Naive thymus-derived CD4-positive, alpha-beta T cell (primary cell): ENCODE measurements around the gene NLRP12. TPM values are rescaled to one million over a fixed set of nuclear protein-coding genes. Genes with fewer than 3 reads are reported as not detected.

Experiments
- ATAC-seq: fragments of 150-1000 bp; cut with Tn5 transposase; 2 replicates; pipeline ENCODE4 v1.10.0; 2021; ENCODE audit warnings: mild to moderate bottlenecking, moderate library complexity
- CTCF ChIA-PET: fragments of 350-600 bp; sonication (Branson Sonifier 250); formaldehyde crosslinking; loops from one replicate; lab custom pipeline; 2021; ENCODE audit warnings: antibody characterized with exemption; lab: Charles Lee
- POLR2A ChIA-PET: fragments of 350-600 bp; sonication (Branson Sonifier 250); formaldehyde crosslinking; loops from one replicate; lab custom pipeline; 2021; ENCODE audit warnings: antibody characterized with exemption, inconsistent platforms; lab: Charles Lee
- DNase-seq, 9 donors: peaks; one replicate each; pipeline versions ENCODE4 v3.0.0 to v3.0.0-alpha.2; 2020 to 2022; ENCODE audit warnings: mixed read lengths in 1 of 9
- H3K27ac ChIP-seq: one replicate; pipeline ENCODE4 v1.7.0; 2013; ENCODE audit warnings: mild to moderate bottlenecking, low read depth, low read length, moderate library complexity
- H3K27me3 ChIP-seq, 2 donors: one replicate each; pipeline ENCODE4 v1.7.0; 2013; ENCODE audit warnings: low read length in 2 of 2, mild to moderate bottlenecking in 2 of 2, moderate library complexity in 2 of 2; ENCODE audit not compliant: control insufficient read depth in 2 of 2, insufficient read depth in 2 of 2
- H3K36me3 ChIP-seq, 3 experiments: 1 replicate in 2 of 3; 2 replicates in 1 of 3; pipeline ENCODE4 v1.7.0; 2013; ENCODE audit warnings: low read length in 3 of 3, mild to moderate bottlenecking in 3 of 3, moderate library complexity in 1 of 3; ENCODE audit not compliant: insufficient read depth in 3 of 3, control insufficient read depth in 2 of 3
- H3K4me1 ChIP-seq, 2 donors: one replicate each; pipeline ENCODE4 v1.7.0; 2013; ENCODE audit warnings: low read length in 2 of 2, mild to moderate bottlenecking in 2 of 2, moderate library complexity in 1 of 2; ENCODE audit not compliant: control insufficient read depth in 2 of 2, insufficient read depth in 2 of 2
- H3K4me3 ChIP-seq: 2 replicates; pipeline ENCODE4 v1.7.0; 2013; ENCODE audit warnings: mild to moderate bottlenecking, low read length
- H3K9me3 ChIP-seq, 3 experiments: 1 replicate in 2 of 3; 2 replicates in 1 of 3; pipeline ENCODE4 v1.7.0; 2013; ENCODE audit warnings: low read length in 3 of 3; ENCODE audit not compliant: control insufficient read depth in 2 of 3
- H3K27ac Mint-ChIP-seq, 9 donors: one replicate each; pipeline ENCODE4 v1.8.0; 2020 to 2022; ENCODE audit warnings: mixed read lengths in 9 of 9, mild to moderate bottlenecking in 8 of 9, moderate library complexity in 5 of 9, inconsistent platforms in 2 of 9
- H3K27me3 Mint-ChIP-seq, 5 donors: one replicate each; pipeline ENCODE4 v1.8.0; 2021 to 2022; ENCODE audit warnings: mixed read lengths in 5 of 5, mild to moderate bottlenecking in 1 of 5
- H3K36me3 Mint-ChIP-seq, 5 donors: one replicate each; pipeline ENCODE4 v1.8.0; 2020 to 2022; ENCODE audit warnings: mixed read lengths in 5 of 5, mild to moderate bottlenecking in 3 of 5, inconsistent platforms in 1 of 5
- H3K4me1 Mint-ChIP-seq, 7 donors: one replicate each; pipeline ENCODE4 v1.8.0; 2020 to 2022; ENCODE audit warnings: mixed read lengths in 7 of 7, mild to moderate bottlenecking in 3 of 7, inconsistent platforms in 1 of 7
- H3K4me3 Mint-ChIP-seq, 10 donors: one replicate each; pipeline ENCODE4 v1.8.0; 2020 to 2022; ENCODE audit warnings: mild to moderate bottlenecking in 10 of 10, mixed read lengths in 10 of 10, moderate library complexity in 6 of 10, inconsistent platforms in 2 of 10
- H3K9me3 Mint-ChIP-seq, 11 donors: one replicate each; pipeline ENCODE4 v1.8.0; 2020 to 2022; ENCODE audit warnings: mixed read lengths in 11 of 11, mild to moderate bottlenecking in 4 of 11, inconsistent platforms in 1 of 11, moderate library complexity in 1 of 11
- intact Hi-C, 2 donors: fragments of 100-400 bp; cut with micrococcal nuclease; formaldehyde crosslinking; loops; one replicate each; pipeline ENCODE4 v1.15.1; 2023
- polyA plus RNA-seq, 2 donors: library from polyadenylated mRNA; unstranded; fragments of 300-500 nt; fragmentation: Illumina TruSeq; gene quantifications; one replicate each; pipeline ENCODE4 v1.2.3, GENCODE V29; 2021
- total RNA-seq, 6 experiments: library from RNA in 5 of 6; stranded (reverse) in 5 of 6; gene quantifications; 1 replicate in 5 of 6; 2 replicates in 1 of 6; pipeline ENCODE4 v1.2.3 and lab custom pipeline; 2021 to 2026

Gene NLRP12
- total and polyA plus RNA-seq, 7 experiments from 2014 or later, result 0.14 to 16.1 (median 1.8) TPM; not detected in 4

GRCh38 chr19:53865918-53866864, 42.1 kb upstream of the NLRP12 start:
- ATAC-seq (peak; percentile 10), DNase-seq (peak in 8 of 9 donors; percentile 49 to 78 (median 58))
- ChIA-PET CTCF (interaction anchor here (1.0 to 2.5 kb wide), 5 partner anchors 10 to 19 kb away, joined by 3 to 14 read pairs (median 3); partner anchors contain the start of gene PRKCG), POLR2A (interaction anchor here (1.0 to 4.3 kb wide), 5 partner anchors 9 to 249 kb away, joined by 3 to 66 read pairs (median 7); partner anchors contain the start of gene PRKCG)
- intact Hi-C loops, result loop anchor here (1.0 to 10.0 kb wide), 10 partner anchors 24 to 1791 kb away; partner anchors contain the start of genes LENG8 (in 2 of the 2), NDUFA3 (in 1 of the 2), PRPF31 (in 1 of the 2) and RPL28 (in 1 of the 2)
- H3K27me3 ChIP-seq, result no peaks in the 10 kb centered on the region
- peak overlapping the region; percentile 73 for H3K4me3 ChIP-seq
- H3K9me3 ChIP-seq, result no peaks in the 10 kb centered on the region
- Mint-ChIP-seq H3K27me3 (peaks cover 0 to 5% (median 0%) of the 10 kb centered on the region in 5 donors), H3K9me3 (peaks cover 0 to 5% (median 0%) of the 10 kb centered on the region in 11 donors), H3K36me3 (peaks cover 0 to 10% (median under 1%) of the 10 kb centered on the region in 5 donors), H3K4me1 (peaks cover 8 to 39% (median 24%) of the 10 kb centered on the region in 7 donors), H3K27ac (peak overlapping the region; percentile 97 to 100 (median 99)), H3K4me3 (peak overlapping the region; percentile 92 to 100 (median 97))
- H3K36me3 ChIP-seq, result peaks cover 0 to 9% (median 0%) of the 10 kb centered on the region in 3 experiments
- peaks cover 17 to 20% of the 10 kb centered on the region in 2 donors for H3K4me1 ChIP-seq
- peak overlapping the region; percentile 99 for H3K27ac ChIP-seq

GRCh38 chr19:53865523-53865917, 41.4 kb upstream of the NLRP12 start:
- H3K4me3 Mint-ChIP-seq, result peak overlapping the region; percentile 54 to 100 (median 95)
- no peak for DNase-seq
- ATAC-seq, result no peak

GRCh38 chr19:53864308-53864836, 40.3 kb upstream of the NLRP12 start:
- Histone ChIP-seq H3K27ac (no peak overlapping the region), H3K4me3 (no peak overlapping the region), H3K27me3 (no peaks in the 10 kb centered on the region), H3K9me3 (no peaks in the 10 kb centered on the region), H3K4me1 (peaks cover 13 to 17% of the 10 kb centered on the region in 2 donors), H3K36me3 (peaks cover 0 to 9% (median 0%) of the 10 kb centered on the region in 3 experiments)
- Mint-ChIP-seq H3K27me3 (peaks cover 0 to 5% (median 0%) of the 10 kb centered on the region in 5 donors), H3K4me1 (peaks cover 0 to 27% (median 15%) of the 10 kb centered on the region in 7 donors), H3K4me3 (no peak overlapping the region), H3K9me3 (peaks cover 0 to 5% (median 0%) of the 10 kb centered on the region in 11 donors), H3K36me3 (peaks cover 0 to 4% (median 0%) of the 10 kb centered on the region in 5 donors), H3K27ac (peak overlapping the region in 5 of 9 donors; percentile 14 to 81 (median 28))
- ATAC-seq, result no peak
- POLR2A ChIA-PET, result no interaction called here
- intact Hi-C loops, result loop anchor here in 1 of 2 donors (10.0 kb wide), 1 partner anchor 510 kb away; no protein-coding TSS in a partner anchor
- CTCF ChIA-PET, result no interaction called here
- DNase-seq, result no peak

More at GRCh38 chr19:53865523-53865917, 41.4 kb upstream of the NLRP12 start:
- Mint-ChIP-seq H3K27me3 (peaks cover 0 to 5% (median 0%) of the 10 kb centered on the region in 5 donors), H3K36me3 (peaks cover 0 to 6% (median 0%) of the 10 kb centered on the region in 5 donors), H3K27ac (peak overlapping the region; percentile 97 to 100 (median 99)), H3K9me3 (peaks cover 0 to 5% (median 0%) of the 10 kb centered on the region in 11 donors), H3K4me1 (peaks cover 1 to 32% (median 17%) of the 10 kb centered on the region in 7 donors)
- H3K4me3 ChIP-seq, result peak overlapping the region; percentile 73
- peak overlapping the region; percentile 99 for H3K27ac ChIP-seq
- CTCF ChIA-PET, result interaction anchor here (1.0 to 2.5 kb wide), 4 partner anchors 10 to 20 kb away, joined by 3 to 14 read pairs (median 4); partner anchors contain the start of gene PRKCG
- H3K4me1 ChIP-seq, result peaks cover 16 to 17% of the 10 kb centered on the region in 2 donors
- H3K36me3 ChIP-seq, result peaks cover 0 to 9% (median 0%) of the 10 kb centered on the region in 3 experiments
- POLR2A ChIA-PET, result interaction anchor here (1.3 to 4.3 kb wide), 4 partner anchors 9 to 17 kb away, joined by 7 to 66 read pairs (median 15); partner anchors contain the start of gene PRKCG
- no peaks in the 10 kb centered on the region for H3K27me3 ChIP-seq
- no peaks in the 10 kb centered on the region for H3K9me3 ChIP-seq
- intact Hi-C loops, result loop anchor here (5.0 to 10.0 kb wide), 7 partner anchors 112 to 1792 kb away; partner anchors contain the start of genes PRPF31 (in 1 of the 2), RPL28 (in 1 of the 2), TFPT (in 1 of the 2) and U2AF2 (in 1 of the 2)

- peaks cover 0 to 2% (median 0%) of the 10 kb centered on the region in 11 donors for H3K9me3 Mint-ChIP-seq
- no peaks in the 10 kb centered on the region for H3K4me1 ChIP-seq
- H3K4me1 Mint-ChIP-seq, result peaks cover 0 to 25% (median 2%) of the 10 kb centered on the region in 7 donors
- H3K36me3 ChIP-seq, result no peaks in the 10 kb centered on the region
- H3K36me3 Mint-ChIP-seq, result peaks cover 0 to 6% (median 4%) of the 10 kb centered on the region in 5 donors
- POLR2A ChIA-PET, result interaction anchor here (0.8 to 1.3 kb wide), 2 partner anchors 13 to 23 kb away, joined by 3 to 7 read pairs; no protein-coding TSS in a partner anchor
- no peak overlapping the region for H3K4me3 ChIP-seq
- no peak for ATAC-seq
- H3K27ac ChIP-seq, result no peak overlapping the region
- H3K4me3 Mint-ChIP-seq, result no peak overlapping the region
- peaks cover 0 to 4% of the 10 kb centered on the region in 2 donors for H3K27me3 ChIP-seq
- H3K27me3 Mint-ChIP-seq, result peaks cover 20 to 33% (median 23%) of the 10 kb centered on the region in 5 donors
- DNase-seq, result no peak
- no peaks in the 10 kb centered on the region for H3K9me3 ChIP-seq
- CTCF ChIA-PET, result interaction anchor here (0.6 to 1.8 kb wide), 8 partner anchors 23 to 449 kb away, joined by 3 to 8 read pairs (median 6); partner anchors contain the start of gene PRKCG
- H3K27ac Mint-ChIP-seq, result no peak overlapping the region
- intact Hi-C loops, result loop anchor here (1.0 to 2.0 kb wide), 4 partner anchors 14 to 171 kb away; partner anchors contain the start of genes MYADM (in 2 of the 2) and PRKCG (in 1 of the 2)
These were observed 29.6 kb upstream of the NLRP12 start for GRCh38 chr19:53853707-53854106.

GRCh38 chr19:53849237-53849676, 25.1 kb upstream of the NLRP12 start:
- Mint-ChIP-seq H3K9me3 (peaks cover 0 to 2% (median 0%) of the 10 kb centered on the region in 11 donors), H3K27me3 (peaks cover 30 to 47% (median 37%) of the 10 kb centered on the region in 5 donors), H3K4me3 (peak overlapping the region in 1 of 10 donors; percentile 40), H3K4me1 (peaks cover 0 to 23% (median 2%) of the 10 kb centered on the region in 7 donors), H3K36me3 (peaks cover 0 to 5% (median 3%) of the 10 kb centered on the region in 5 donors), H3K27ac (no peak overlapping the region)
- ATAC-seq, result no peak
- H3K4me3 ChIP-seq, result no peak overlapping the region
- no peak for DNase-seq
- intact Hi-C loops, result no loop called here
- ChIA-PET POLR2A (interaction anchor here (0.6 to 1.1 kb wide), 2 partner anchors 18 to 1157 kb away, joined by 3 to 4 read pairs; partner anchors contain the start of gene MYADM), CTCF (no interaction called here)
- no peaks in the 10 kb centered on the region for H3K9me3 ChIP-seq
- no peaks in the 10 kb centered on the region for H3K36me3 ChIP-seq
- peaks cover 0 to 4% of the 10 kb centered on the region in 2 donors for H3K27me3 ChIP-seq
- H3K27ac ChIP-seq, result no peak overlapping the region
- H3K4me1 ChIP-seq, result no peaks in the 10 kb centered on the region
